GM12878 (cell line): Measurements from ENCODE around the gene CAMTA2. TPM values are rescaled to one million over a fixed set of nuclear protein-coding genes. Genes with fewer than 3 reads are reported as not detected.

Experiments used
- ATAC-seq: fragments of 200-7000 bp; cut with Tn5 transposase; 3 replicates; pipeline ENCODE4 v1.9.1; 2020; ENCODE audit warnings: mild to moderate bottlenecking, moderate library complexity
- BruUV-seq: library from RNA; stranded (reverse); fragments of 400-500 nt; replicated peaks from 2 replicates; lab custom pipeline; 2021; lab: Mats Ljungman, UMichigan
- CTCF ChIA-PET: fragments of 300-600 bp; sonication (Branson Sonifier 250); formaldehyde crosslinking; extraction: SDS; loops from one replicate; lab custom pipeline; 2021; ENCODE audit warnings: inconsistent platforms; lab: Yijun Ruan, JAX
- POLR2A ChIA-PET: fragments of 350-600 bp; formaldehyde crosslinking; extraction: SDS; loops from one replicate; lab custom pipeline; 2021; ENCODE audit warnings: inconsistent platforms; lab: Charles Lee
- RAD21 ChIA-PET: fragments of 300-600 bp; sonication (Branson Sonifier 250); formaldehyde crosslinking; loops from one replicate; lab custom pipeline; 2023; ENCODE audit warnings: antibody characterized with exemption; ENCODE audit not compliant: unreplicated experiment; lab: Charles Lee
- SMC1A ChIA-PET: fragments of 300-600 bp; sonication (Branson Sonifier 250); formaldehyde crosslinking; loops from one replicate; lab custom pipeline; 2023; ENCODE audit not compliant: unreplicated experiment, uncharacterized antibody; lab: Charles Lee
- DNase-seq: peaks from one replicate; pipeline ENCODE4 v3.0.0-alpha.2; 2011; ENCODE audit warnings: low read depth, low spot score
- FAIRE-seq: peaks from 3 replicates; lab custom pipeline; 2011; peaks lifted over from hg19 to GRCh38; lab: Jason Lieb, UNC
- H2AFZ ChIP-seq: 2 replicates; pipeline ENCODE4 v1.6.0; 2011; ENCODE audit warnings: low read depth, low read length, control low read depth; ENCODE audit not compliant: control insufficient read depth
- H3K27ac ChIP-seq: 2 replicates; pipeline ENCODE4 v1.5.1; 2011; ENCODE audit warnings: control low read depth; ENCODE audit not compliant: control insufficient read depth, insufficient read depth
- H3K27me3 ChIP-seq, 2 experiments: replicated peaks in 1 of 2; 2 replicates each; pipeline versions ENCODE4 v1.6.0 to v1.6.1; 2011; ENCODE audit warnings: low read length in 1 of 2; ENCODE audit not compliant: control insufficient read depth in 2 of 2, insufficient read depth in 2 of 2
- H3K36me3 ChIP-seq, 2 experiments: 2 replicates each; pipeline ENCODE4 v1.5.1; 2011; ENCODE audit warnings: low read length in 1 of 2; ENCODE audit not compliant: control insufficient read depth in 2 of 2, insufficient read depth in 2 of 2
- H3K4me1 ChIP-seq: 2 replicates; pipeline ENCODE4 v1.6.1; 2011; ENCODE audit warnings: mild to moderate bottlenecking, low read length, moderate library complexity, mixed read lengths; ENCODE audit not compliant: control insufficient read depth, insufficient read depth
- H3K4me2 ChIP-seq: 2 replicates; pipeline ENCODE4 v1.6.0; 2011; ENCODE audit warnings: control low read depth; ENCODE audit not compliant: control insufficient read depth, insufficient read depth
- H3K4me3 ChIP-seq: fragments of 200-600 bp; sonication (generic); 2 replicates; pipeline ENCODE4 v1.5.1; 2016
- H3K79me2 ChIP-seq: 2 replicates; pipeline ENCODE4 v1.6.0; 2011; ENCODE audit warnings: low read length; ENCODE audit not compliant: control insufficient read depth, insufficient read depth
- H3K9ac ChIP-seq: 2 replicates; pipeline ENCODE4 v1.8.0; 2011; ENCODE audit warnings: low read length, control low read depth, mixed read lengths; ENCODE audit not compliant: control insufficient read depth, insufficient read depth
- H3K9me3 ChIP-seq: replicated peaks from 3 replicates; pipeline ENCODE4 v1.5.1; 2011; ENCODE audit warnings: mild to moderate bottlenecking, low read length; ENCODE audit not compliant: control insufficient read depth, insufficient read depth
- H4K20me1 ChIP-seq: 2 replicates; pipeline ENCODE4 v1.6.0; 2011; ENCODE audit not compliant: control insufficient read depth, insufficient read depth
- EGR1 ChIP-seq, 2 experiments: IDR thresholded peaks; 1 replicate in 1 of 2; 2 replicates in 1 of 2; pipeline ENCODE4 v1.6.1; 2011 to 2012; ENCODE audit warnings: low read depth in 2 of 2, low read length in 2 of 2, borderline replicate concordance in 1 of 2, mild to moderate bottlenecking in 1 of 2, moderate library complexity in 1 of 2
- EP300 ChIP-seq, 2 experiments: fragments of 150-350 bp in 1 of 2; IDR thresholded peaks; 2 replicates each; pipeline ENCODE4 v1.6.1; 2011 to 2012; ENCODE audit warnings: low read depth in 2 of 2, low read length in 2 of 2, borderline replicate concordance in 1 of 2, improper control_type of control experiment in 1 of 2, inconsistent platforms in 1 of 2; ENCODE audit not compliant: control insufficient read depth in 1 of 2
- GABPA ChIP-seq: IDR thresholded peaks from 2 replicates; pipeline ENCODE4 v1.6.1; 2014; ENCODE audit warnings: antibody characterized with exemption, low read depth, mild to moderate bottlenecking, inconsistent platforms
- IKZF1 ChIP-seq: fragments of 450-650 bp; conservative IDR thresholded peaks from 2 replicates; pipeline ENCODE4 v1.6.1; 2017; ENCODE audit warnings: antibody characterized with exemption, mild to moderate bottlenecking
- LARP7 ChIP-seq: fragments of 450-650 bp; IDR thresholded peaks from 2 replicates; pipeline ENCODE4 v1.6.1; 2017; ENCODE audit warnings: mild to moderate bottlenecking
- MXI1 ChIP-seq: fragments of 150-350 bp; IDR thresholded peaks from 2 replicates; pipeline ENCODE4 v1.6.1; 2011; ENCODE audit warnings: low read depth, mild to moderate bottlenecking, inconsistent platforms, low read length, improper control_type of control experiment
- NFYB ChIP-seq: IDR thresholded peaks from 2 replicates; pipeline ENCODE4 v1.6.1; 2011; ENCODE audit warnings: low read depth, mild to moderate bottlenecking, low read length, improper control_type of control experiment, moderate library complexity; ENCODE audit not compliant: insufficient read depth
- PML ChIP-seq: IDR thresholded peaks from 2 replicates; pipeline ENCODE4 v1.6.1; 2012; ENCODE audit warnings: low read length, inconsistent platforms
- SMAD5 ChIP-seq: IDR thresholded peaks from 2 replicates; pipeline ENCODE4 v1.6.1; 2016; ENCODE audit warnings: antibody characterized with exemption, low read depth
- SMC3 ChIP-seq: IDR thresholded peaks from 2 replicates; pipeline ENCODE4 v1.6.1; 2011; ENCODE audit warnings: low read length, improper control_type of control experiment, borderline replicate concordance
- SPI1 ChIP-seq: IDR thresholded peaks from 2 replicates; pipeline ENCODE4 v1.6.1; 2011; ENCODE audit warnings: low read depth, mild to moderate bottlenecking, low read length, moderate library complexity, borderline replicate concordance; ENCODE audit not compliant: insufficient read depth
- ZNF274 ChIP-seq: IDR thresholded peaks from one replicate; pipeline ENCODE4 v1.8.0; 2011; ENCODE audit not compliant: insufficient read length, insufficient read depth
- ZNF622 ChIP-seq: fragments of 450-650 bp; IDR thresholded peaks from 2 replicates; pipeline ENCODE4 v1.6.1; 2017; ENCODE audit warnings: mild to moderate bottlenecking, inconsistent platforms
- WGBS: methylation state at CpG from one replicate; pipeline ENCODE4 v1.1.6; 2016; ENCODE audit warnings: low lambda C conversion rate; ENCODE audit not compliant: insufficient replicate concordance, insufficient coverage; ENCODE audit errors: missing lambda C conversion rate; 5-methylcytosine and 5-hydroxymethylcytosine counted together
- in situ Hi-C: fragments of 300-500 bp; cut with MboI; formaldehyde crosslinking; loops from 9 replicates; pipeline ENCODE4 v1.14.3; 2018; ENCODE audit warnings: mixed read lengths
- intact Hi-C: fragments of 100-400 bp; cut with micrococcal nuclease; formaldehyde crosslinking; loops from one replicate; pipeline ENCODE4 v1.14.2; 2022; ENCODE audit not compliant: unreplicated experiment
- polyA plus RNA-seq, 11 experiments: library from polyadenylated mRNA; depleted of rRNA in 4 of 11; unstranded in 6 of 11; stranded (reverse) in 5 of 11; fragments of >200 nt; fragmentation: Nextera tagmentation in 4 of 11; fragmentation: Illumina TruSeq in 1 of 11; extraction: Ambion mirVana in 4 of 11; extraction: Trizol in 1 of 11; gene quantifications; 1 replicate in 1 of 11; 2 replicates in 10 of 11; pipeline versions ENCODE4 v1.2.1 to v1.2.3, GENCODE V29; 2011 to 2016; ENCODE audit warnings: inconsistent platforms in 2 of 11, missing spikeins in 2 of 11, low read depth in 1 of 11
- total RNA-seq, 4 experiments: library from RNA; depleted of rRNA in 3 of 4; stranded (reverse); fragments of >200 nt in 3 of 4; fragmentation: Illumina TruSeq in 1 of 4; extraction: Trizol in 1 of 4; gene quantifications; 2 replicates each; pipeline versions ENCODE4 v1.2.1 to v1.2.3, GENCODE V29; 2013 to 2021
- TF ChIP-seq, protein P1 (sequence below): fragments of 150-350 bp; IDR thresholded peaks from 2 replicates; pipeline ENCODE4 v1.6.1; 2016; ENCODE audit warnings: low read depth, low read length
- TF ChIP-seq, protein P2 (sequence below): fragments of 450-650 bp; IDR thresholded peaks from 2 replicates; pipeline ENCODE4 v1.6.1; 2017; ENCODE audit warnings: low read depth, mild to moderate bottlenecking, moderate library complexity
- TF ChIP-seq, protein P3 (sequence below): IDR thresholded peaks from 2 replicates; pipeline ENCODE4 v1.6.1; 2012; ENCODE audit warnings: low read depth, low read length, improper control_type of control experiment

The CAMTA2 gene
- total and polyA plus RNA-seq, 10 of the 15 experiments (the other 5 are each of a cell fraction or from before 2014, with no cell fraction given), result 0.42 to 29.3 (median 11.2) TPM

GRCh38 chr17:5031365-5032082 is 44.0 kb upstream of the CAMTA2 start:
- ChIA-PET SMC1A (interaction anchor here (0.8 to 3.2 kb wide), 10 partner anchors 15 to 207 kb away, joined by 3 to 38 read pairs (median 4); partner anchors contain the start of gene SPAG7), CTCF (interaction anchor here (0.7 to 3.2 kb wide), 13 partner anchors 14 to 122 kb away, joined by 3 to 45 read pairs (median 7); partner anchors contain the start of genes CAMTA2 and SLC25A11), RAD21 (interaction anchor here (0.6 to 3.0 kb wide), 12 partner anchors 30 to 534 kb away, joined by 3 to 15 read pairs (median 4); partner anchors contain the start of gene SPAG7), POLR2A (interaction anchor here (0.6 to 2.6 kb wide), 9 partner anchors 15 to 196 kb away, joined by 3 to 9 read pairs (median 4); partner anchors contain the start of genes CAMTA2, INCA1 and KIF1C)
- in situ Hi-C loops (no loop called here), intact Hi-C loops (loop anchor here (2.0 to 5.0 kb wide), 2 partner anchors 31 to 34 kb away; partner anchors contain the start of genes INCA1 and KIF1C)
- H4K20me1 ChIP-seq, result no peaks in the 10 kb centered on the region
- no peaks in the 10 kb centered on the region for H3K36me3 ChIP-seq
- no TSS peak for BruUV-seq
- peak overlapping the region; percentile 66 for H3K27ac ChIP-seq
- H3K9me3 ChIP-seq, result no peaks in the 10 kb centered on the region
- peak overlapping the region; percentile 81 for H3K4me2 ChIP-seq
- 5% methylated on average over 31 of the region's 48 CpGs for WGBS
- H2AFZ ChIP-seq, result peak overlapping the region; percentile 82
- H3K9ac ChIP-seq, result peak overlapping the region; percentile 45; the same call in 1 of the 2 replicates
- H3K27me3 ChIP-seq, result no peaks in the 10 kb centered on the region
- peak; percentile 55 for DNase-seq
- ATAC-seq, result peak; percentile 92
- H3K79me2 ChIP-seq, result no peaks in the 10 kb centered on the region
- peak overlapping the region; percentile 46 for H3K4me3 ChIP-seq
- peaks cover 14% of the 10 kb centered on the region for H3K4me1 ChIP-seq
- FAIRE-seq, result peak; percentile 97
- TF ChIP-seq SPI1, result no peak
- peak; percentile 75; the same call in 1 of the 2 replicates for TF ChIP-seq SMC3
- no peak for TF ChIP-seq SMAD5
- TF ChIP-seq NFYB, result no peak
- TF ChIP-seq ZNF274, result no peak
- no peak for TF ChIP-seq GABPA
- TF ChIP-seq, protein P1, sequence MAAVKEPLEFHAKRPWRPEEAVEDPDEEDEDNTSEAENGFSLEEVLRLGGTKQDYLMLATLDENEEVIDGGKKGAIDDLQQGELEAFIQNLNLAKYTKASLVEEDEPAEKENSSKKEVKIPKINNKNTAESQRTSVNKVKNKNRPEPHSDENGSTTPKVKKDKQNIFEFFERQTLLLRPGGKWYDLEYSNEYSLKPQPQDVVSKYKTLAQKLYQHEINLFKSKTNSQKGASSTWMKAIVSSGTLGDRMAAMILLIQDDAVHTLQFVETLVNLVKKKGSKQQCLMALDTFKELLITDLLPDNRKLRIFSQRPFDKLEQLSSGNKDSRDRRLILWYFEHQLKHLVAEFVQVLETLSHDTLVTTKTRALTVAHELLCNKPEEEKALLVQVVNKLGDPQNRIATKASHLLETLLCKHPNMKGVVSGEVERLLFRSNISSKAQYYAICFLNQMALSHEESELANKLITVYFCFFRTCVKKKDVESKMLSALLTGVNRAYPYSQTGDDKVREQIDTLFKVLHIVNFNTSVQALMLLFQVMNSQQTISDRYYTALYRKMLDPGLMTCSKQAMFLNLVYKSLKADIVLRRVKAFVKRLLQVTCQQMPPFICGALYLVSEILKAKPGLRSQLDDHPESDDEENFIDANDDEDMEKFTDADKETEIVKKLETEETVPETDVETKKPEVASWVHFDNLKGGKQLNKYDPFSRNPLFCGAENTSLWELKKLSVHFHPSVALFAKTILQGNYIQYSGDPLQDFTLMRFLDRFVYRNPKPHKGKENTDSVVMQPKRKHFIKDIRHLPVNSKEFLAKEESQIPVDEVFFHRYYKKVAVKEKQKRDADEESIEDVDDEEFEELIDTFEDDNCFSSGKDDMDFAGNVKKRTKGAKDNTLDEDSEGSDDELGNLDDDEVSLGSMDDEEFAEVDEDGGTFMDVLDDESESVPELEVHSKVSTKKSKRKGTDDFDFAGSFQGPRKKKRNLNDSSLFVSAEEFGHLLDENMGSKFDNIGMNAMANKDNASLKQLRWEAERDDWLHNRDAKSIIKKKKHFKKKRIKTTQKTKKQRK, result no peak
- TF ChIP-seq LARP7, result no peak
- no peak for TF ChIP-seq PML
- TF ChIP-seq IKZF1, result peak; percentile 56
- peak in 1 of 2 experiments; percentile 80; a peak in 2 of 3 replicates for TF ChIP-seq EGR1 (IDR thresholded peaks at IDR 0.05; ENCODE audit: borderline replicate concordance in 1 of 2, low read depth in 2 of 2, low read length in 2 of 2)
- no peak for TF ChIP-seq EP300 (IDR thresholded peaks at IDR 0.05; ENCODE audit: borderline replicate concordance in 1 of 2, control insufficient read depth in 1 of 2, low read depth in 2 of 2, low read length in 2 of 2)
- TF ChIP-seq MXI1, result peak; percentile 65; the same call in 1 of the 2 replicates
- TF ChIP-seq, protein P2, sequence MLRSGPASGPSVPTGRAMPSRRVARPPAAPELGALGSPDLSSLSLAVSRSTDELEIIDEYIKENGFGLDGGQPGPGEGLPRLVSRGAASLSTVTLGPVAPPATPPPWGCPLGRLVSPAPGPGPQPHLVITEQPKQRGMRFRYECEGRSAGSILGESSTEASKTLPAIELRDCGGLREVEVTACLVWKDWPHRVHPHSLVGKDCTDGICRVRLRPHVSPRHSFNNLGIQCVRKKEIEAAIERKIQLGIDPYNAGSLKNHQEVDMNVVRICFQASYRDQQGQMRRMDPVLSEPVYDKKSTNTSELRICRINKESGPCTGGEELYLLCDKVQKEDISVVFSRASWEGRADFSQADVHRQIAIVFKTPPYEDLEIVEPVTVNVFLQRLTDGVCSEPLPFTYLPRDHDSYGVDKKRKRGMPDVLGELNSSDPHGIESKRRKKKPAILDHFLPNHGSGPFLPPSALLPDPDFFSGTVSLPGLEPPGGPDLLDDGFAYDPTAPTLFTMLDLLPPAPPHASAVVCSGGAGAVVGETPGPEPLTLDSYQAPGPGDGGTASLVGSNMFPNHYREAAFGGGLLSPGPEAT, result 0 out of 2 replicates have a peak, but pooled peaks have one; percentile 18
- TF ChIP-seq, protein P3, sequence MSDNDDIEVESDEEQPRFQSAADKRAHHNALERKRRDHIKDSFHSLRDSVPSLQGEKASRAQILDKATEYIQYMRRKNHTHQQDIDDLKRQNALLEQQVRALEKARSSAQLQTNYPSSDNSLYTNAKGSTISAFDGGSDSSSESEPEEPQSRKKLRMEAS, result peak; percentile 82; the same call in 1 of the 2 replicates
- no peak for TF ChIP-seq ZNF622
